B cell (primary cell): ENCODE data around the gene NOTCH1.

Experiments used
- EZH2 ChIP-seq: IDR thresholded peaks from 2 replicates; pipeline ENCODE4 v1.6.1; 2012; ENCODE audit warnings: borderline replicate concordance, low read depth, mild to moderate bottlenecking, moderate library complexity, low read length; ENCODE audit not compliant: insufficient read depth, poor library complexity, severe bottlenecking
- TF ChIP-seq, protein P1 (sequence below): fragments of 200-600 bp; IDR thresholded peaks from one replicate; pipeline ENCODE4 v1.8.0; 2022; ENCODE audit warnings: antibody characterized with exemption, mild to moderate bottlenecking

- TF ChIP-seq, protein P1, sequence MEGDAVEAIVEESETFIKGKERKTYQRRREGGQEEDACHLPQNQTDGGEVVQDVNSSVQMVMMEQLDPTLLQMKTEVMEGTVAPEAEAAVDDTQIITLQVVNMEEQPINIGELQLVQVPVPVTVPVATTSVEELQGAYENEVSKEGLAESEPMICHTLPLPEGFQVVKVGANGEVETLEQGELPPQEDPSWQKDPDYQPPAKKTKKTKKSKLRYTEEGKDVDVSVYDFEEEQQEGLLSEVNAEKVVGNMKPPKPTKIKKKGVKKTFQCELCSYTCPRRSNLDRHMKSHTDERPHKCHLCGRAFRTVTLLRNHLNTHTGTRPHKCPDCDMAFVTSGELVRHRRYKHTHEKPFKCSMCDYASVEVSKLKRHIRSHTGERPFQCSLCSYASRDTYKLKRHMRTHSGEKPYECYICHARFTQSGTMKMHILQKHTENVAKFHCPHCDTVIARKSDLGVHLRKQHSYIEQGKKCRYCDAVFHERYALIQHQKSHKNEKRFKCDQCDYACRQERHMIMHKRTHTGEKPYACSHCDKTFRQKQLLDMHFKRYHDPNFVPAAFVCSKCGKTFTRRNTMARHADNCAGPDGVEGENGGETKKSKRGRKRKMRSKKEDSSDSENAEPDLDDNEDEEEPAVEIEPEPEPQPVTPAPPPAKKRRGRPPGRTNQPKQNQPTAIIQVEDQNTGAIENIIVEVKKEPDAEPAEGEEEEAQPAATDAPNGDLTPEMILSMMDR, result no peak
- no peak for TF ChIP-seq EZH2
Observed at GRCh38 chr9:136482046-136482792, 63.6 kb downstream of the NOTCH1 start.
